Fibroblast of skin of back (primary cell): ENCODE results near the gene NUMB.
"Not testable (repeated sequence)": the region's sequence is repeated elsewhere in the genome, so short reads cannot be mapped to it uniquely, and the experiment has no call there.

Source experiments
- DNase-seq: peaks from one replicate; pipeline ENCODE4 v3.0.0-alpha.2; 2013

The NUMB gene

DNA sequence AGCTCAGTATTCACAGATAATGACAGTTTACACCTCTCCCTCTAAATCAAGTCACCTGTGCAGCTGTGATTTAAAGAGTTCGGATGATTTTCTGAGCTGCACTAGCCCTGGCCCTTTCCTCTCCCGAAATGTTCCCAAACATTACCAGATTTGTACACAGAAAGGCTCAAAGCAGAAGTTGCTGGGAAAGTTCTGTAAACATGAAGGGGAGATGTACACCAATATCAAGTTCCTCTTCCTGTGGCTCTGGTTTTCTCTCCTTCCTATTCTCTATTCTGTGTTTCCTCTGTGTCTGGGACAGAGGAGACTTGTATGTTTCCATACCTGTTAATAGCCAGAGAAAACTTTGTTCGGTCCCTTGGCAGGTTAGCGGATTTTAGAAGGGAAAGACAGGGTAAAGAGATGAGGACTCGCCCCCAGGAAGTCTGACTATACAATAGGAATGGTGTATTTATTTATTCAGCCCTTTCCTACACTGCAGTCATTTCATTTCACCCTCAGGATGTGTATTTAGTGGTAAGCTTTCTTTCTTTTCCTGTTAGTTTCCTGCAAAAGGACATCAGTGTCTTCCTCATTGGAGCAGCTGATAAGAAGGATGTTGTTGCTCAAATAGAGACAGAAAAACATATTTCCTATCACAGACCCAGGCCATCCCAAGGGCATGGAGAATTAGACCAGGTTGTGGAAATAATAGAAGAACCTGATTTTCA, 7.6 kb upstream of the NUMB start:
- peak; percentile 37 for DNase-seq

DNA sequence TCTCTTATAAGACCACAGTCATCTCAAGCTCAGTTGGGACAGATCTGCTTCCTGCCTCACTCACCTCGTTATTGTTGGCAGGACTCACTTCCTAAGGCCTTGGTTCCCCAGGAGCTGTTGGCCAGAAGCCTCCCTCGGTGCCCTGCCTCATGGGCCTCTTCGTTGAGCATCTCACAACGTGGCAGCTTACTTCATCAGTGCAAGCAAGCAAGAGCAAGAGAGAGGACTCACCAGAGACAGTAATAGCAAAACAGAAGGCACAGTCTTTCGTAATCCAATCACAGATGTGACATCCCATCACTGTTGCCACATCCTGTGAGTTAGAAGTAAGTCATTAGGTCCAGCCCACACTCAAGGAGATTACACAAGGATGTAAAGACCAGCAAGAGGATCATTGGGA, 5.1 kb upstream of the NUMB start:
- DNase-seq, result peak; percentile 92

DNA sequence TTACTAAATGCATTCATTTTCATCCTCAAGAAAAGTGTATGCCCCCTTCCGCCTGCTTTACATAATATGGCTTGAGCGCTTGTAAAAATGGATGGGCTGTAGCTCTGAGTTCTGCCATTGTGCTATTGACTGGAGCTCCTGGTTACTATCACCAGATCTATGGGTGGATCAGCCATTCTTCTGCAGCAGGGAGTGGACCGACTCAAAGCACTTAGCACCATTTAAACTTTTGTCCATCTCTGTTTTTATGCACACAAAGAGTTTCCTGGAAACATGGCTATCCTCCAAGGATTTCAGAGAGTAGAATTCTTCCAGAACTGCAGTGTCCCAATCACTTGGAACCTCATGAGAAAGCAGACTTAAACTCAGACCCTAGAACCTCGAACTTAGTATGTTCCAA, 4.5 kb upstream of the NUMB start:
- no peak for DNase-seq

DNA sequence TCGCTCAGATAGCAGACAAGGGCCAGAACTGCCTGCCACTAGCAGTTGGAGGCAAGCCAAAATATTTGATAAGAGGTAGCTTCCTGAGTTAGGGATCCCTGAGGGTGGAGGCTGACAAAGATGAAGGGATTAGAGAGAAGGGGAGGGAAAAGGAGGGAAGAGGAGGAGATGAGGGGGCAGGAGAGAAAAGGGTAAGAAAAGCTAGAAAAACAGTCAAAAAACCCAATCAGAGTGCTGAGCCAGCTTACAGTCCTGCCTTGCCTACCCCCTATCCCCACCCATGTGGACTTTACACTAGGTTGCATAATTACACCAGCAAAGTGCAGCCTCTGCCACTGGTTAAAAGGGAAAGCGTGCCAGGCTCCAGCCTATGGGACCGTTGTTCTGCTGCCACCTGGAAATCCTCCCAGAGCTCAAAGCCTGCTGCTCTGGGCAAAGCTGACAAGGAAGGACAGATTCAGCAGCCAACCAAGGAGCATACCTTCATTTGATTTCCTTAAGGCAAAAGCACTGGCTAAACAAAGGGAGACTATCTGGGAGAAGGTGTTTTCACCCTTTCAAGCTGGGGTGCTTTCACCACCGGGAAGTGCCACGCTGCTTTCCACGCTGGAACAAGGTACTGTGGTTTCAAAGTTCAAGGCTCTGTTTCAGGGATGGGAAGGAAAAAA, 3.8 kb upstream of the NUMB start:
- no peak for DNase-seq

DNA sequence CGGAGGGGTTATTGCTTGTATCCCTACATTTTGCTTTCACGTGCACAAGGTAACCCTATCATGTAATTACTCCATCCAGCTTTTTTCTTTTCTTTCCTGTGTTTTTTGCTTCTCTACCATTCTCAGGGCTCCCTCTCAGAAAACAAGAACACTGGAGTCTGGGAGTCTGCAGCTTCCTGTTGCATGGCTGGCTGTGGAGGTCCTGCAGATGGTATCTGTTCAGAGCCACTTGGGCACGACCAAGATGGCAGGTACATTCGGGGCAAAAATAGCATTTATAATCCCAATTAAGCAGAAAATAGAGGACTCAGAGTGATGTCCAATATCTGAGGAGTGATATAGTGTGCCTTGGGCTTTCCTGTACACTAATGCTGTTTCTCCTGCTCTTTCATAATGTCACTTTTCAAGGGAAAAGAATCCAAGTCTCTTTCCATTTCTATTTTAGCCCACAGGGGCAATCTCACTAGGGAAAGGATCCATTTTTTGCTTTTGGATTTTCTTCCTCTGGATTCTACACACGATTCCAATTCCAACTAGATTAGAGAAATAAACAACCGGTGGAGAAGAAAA, 3.2 kb upstream of the NUMB start:
- no peak for DNase-seq

DNA sequence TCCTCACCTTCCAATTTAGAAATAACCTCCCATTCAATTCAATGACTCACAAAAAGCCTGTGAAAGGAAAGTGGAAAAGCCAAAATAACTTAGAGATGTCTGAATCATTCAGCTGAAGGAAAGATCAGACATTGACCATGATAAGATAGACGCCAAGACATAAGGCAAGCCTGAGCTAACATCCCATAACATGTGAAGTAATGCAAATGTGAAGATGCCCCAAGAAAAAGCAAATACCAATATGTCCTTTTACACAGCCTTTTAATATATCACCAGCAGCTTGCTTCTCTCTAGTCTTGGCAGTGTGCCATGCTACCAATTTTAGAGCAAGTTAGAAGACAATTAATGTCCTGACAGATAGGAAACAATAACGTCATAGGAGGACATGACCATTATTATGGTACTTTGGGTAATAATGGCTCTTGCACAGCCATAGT, 2.4 kb upstream of the NUMB start:
- peak; percentile 61 for DNase-seq

DNA sequence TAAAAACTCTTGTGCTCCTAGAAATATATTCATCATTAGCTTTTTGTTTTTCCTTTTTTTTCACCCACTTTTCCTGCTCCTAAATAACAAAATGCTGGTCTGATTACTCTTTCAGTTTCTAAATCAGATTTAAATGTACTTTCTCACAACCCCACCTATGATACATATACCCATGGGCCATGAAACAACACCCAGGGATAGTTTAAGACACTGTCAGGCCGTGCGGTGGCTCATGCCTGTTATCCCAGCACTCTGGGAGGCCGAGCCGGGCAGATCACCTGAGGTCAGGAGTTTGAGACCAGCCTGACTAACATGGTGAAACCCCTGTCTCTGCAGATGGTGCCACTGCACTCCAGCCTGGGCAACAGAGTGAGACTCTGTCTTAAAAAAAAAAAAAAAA, 1.6 kb upstream of the NUMB start:
- DNase-seq, result no peak

DNA sequence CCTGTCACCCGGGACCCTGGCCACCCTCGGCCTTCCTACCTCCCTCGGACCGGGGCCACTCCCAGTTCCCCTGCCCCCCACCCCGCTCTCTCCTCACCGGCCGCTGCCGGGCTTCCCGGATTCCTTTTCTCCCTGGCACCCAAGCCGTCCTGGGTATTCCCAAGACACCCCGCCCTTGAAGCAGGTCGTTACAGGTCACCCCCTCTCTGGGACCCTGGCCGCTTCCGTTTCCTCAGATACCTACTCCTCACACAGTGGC, 493 bp downstream of the NUMB start:
- DNase-seq, result no peak

DNA sequence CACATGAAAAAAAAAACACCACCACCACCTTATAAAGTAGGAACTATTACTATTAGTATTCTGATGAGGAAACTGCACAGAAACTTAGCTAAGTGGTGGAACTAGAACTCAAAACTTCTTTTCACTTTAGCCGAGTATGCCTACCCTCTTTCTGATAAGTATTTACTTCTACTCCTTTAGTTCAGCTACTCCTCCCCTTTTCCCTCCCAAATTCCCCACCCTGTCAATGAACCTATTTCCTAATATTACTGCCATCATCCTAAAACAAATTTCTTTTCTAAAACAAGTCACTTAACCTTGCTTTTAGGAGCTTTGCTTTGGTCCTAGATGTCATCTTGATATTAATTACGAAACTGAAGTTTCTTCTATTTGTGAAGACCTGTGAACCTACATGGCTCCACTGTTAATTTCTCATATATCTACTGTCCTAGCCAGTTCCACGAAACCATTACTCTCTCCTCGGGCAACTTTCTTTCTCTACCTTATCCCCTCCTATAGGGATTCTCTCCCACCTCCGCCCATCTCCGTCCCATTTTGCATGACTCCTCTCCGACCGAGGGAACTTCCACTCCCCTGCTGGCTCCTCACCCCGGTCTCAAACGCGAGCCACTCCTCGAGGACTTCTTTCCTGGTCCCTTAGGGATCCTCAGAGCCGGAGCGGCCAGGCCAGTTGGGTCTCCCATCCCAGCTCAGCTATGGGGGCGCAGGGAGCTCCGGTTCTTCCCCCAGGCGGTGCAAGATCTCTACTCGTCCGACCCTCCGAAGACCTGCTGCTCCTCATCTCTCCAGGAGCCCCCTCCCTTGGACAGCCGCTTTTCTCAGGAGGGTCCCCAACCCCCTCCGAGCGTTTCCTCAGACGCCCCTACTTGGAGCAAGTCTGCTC, 1.1 kb downstream of the NUMB start:
- DNase-seq, result peak; percentile 37

DNA sequence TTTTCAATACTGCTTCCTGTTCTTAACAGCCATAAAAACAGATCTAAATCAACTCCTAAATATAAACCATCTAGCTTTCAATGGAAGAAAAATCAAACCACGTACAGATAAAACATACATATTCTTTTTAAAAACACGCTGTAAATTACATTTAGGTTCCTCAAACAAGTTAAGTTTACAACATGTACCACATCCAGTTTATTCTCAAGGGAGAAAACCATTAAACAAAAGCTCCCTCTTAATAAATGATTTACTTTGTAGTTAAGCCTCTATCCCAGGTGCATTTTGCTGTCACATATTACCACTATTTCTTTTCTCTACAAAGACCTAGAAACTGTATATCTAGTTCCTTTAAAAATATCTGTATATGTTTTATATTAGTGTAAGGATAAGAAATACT, 3.1 kb downstream of the NUMB start:
- DNase-seq, result no peak

DNA sequence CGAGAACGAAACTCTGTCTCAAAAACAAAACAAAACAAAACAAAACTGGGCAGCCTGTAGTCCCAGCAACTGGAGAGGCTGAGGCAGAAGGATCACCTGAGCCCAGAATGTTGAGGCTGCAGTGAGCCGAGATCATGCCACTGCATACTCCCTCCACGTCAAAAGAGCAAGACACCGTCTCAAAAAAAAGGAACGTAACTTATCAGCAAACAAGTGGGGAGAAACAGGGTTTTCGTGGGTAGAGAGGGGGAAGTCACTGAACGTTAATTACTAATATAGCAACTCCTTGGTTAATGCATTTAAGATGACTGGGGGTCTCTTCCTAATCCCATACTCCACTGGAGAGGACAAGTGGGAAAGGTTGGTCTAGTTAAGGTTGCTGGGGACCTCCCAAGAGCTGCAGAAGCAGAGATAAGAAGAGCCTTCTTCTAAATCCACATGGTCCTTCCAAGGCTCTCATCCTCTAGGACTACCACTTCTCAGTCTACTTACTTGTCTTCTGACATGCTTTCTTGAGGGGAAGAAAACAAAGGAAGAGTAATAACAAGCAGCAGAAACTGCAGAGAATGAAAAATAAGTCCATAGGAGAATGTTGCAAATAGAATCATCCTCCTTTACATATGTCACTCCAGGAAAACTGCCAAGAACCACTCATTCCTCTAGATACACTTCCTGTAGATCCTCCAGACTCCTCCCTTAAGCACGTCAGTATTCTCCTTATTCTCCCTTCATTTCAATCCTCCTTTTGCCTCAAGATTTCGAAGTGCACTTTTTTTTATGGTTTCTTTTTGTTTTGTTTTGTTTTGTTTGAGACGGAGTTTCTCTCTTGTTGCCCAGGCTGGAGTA, 5.8 kb downstream of the NUMB start:
- DNase-seq, result peak; percentile 92

DNA sequence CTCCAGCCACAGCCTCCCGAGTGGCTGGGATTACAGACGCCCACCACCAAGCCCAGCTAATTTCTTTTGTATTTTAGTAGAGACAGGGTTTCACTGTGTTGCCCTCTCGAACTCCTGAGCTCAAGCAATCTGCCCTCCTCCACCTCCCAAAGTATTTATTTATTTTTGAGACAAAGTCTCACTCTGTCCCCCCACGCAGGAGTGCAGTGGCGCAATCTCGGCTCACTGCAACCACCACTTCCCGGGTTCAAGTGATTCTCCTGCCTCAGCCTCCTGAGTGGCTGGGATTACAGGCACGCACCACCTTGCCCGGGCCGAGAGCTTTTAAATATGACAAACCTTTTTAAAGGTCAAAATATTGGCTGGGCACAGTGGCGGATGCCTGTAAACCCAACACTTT, 14.6 kb downstream of the NUMB start:
- DNase-seq, result no peak

DNA sequence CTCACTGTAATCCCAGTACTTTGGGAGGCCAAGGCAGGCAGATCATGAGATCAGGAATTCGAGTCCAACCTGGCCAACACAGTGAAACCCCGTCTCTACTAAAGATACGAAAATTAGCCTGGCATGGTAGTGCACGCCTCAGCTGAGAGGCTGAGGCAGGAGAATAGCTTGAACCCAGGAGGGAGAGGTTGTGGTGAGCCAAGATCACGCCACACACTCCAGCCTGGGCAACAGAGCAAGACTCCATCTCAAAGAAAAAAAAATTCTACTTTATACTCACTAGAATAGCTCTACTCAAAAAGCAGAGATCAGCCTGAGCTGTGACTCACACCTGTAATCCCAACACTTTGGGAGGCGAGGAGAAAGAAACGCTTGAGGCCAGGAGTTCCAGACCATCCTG, 17.1 kb downstream of the NUMB start:
- no peak for DNase-seq

DNA sequence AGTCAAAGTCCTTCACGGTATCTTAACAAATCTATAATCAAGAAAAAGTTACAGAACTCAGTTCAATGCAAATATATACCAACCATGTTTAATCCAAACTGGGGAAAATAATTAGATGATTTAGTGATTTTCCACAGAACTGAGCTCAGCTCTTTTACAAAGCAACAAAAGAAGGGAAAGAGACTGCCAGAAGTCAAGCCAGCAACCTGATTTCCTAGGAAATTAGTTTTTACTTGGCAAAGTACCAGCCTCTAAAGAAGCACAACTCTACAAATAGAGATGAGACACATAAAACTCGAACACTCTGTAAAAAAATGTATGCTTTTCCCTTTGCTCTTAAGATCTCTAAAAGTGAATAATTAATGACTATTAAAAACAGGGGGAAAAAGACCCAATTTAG, 19.4 kb downstream of the NUMB start:
- no peak for DNase-seq

DNA sequence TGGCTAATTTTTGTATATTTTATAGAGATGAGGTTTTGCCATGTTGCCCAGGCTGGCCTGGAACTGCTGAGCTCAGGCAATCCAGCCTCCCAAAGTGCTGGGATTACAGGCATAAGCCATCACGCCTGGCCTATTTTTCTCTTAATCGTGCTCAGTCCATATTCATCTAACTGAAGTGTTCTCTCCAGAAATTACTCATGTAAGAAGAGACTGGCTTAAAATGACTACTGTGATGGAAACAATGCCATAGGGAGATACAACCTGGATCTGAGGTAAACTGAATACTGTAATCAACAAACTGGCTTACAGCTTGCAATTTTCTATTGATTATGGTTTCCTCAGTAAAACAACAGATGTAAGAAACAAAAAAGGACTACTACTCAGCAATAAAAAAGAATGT, 21.1 kb downstream of the NUMB start:
- no peak for DNase-seq

DNA sequence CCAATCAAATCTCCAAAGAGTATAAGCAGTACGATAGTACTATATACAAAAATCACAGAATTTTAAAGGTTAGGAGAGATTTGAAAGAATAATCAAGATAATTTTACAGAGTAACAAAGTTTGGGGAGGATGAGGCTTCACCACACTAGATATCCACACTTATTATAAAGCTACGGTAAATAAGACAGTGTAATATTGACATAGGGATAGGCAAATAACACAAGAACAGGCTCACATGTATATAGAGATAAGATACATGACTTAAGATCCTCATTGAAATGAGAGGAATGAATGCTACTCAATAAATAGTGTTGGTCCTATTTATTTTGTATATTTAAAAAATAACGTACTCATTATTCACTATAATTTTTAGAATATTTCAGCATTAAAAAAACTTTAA, 26.2 kb downstream of the NUMB start:
- DNase-seq, result no peak

DNA sequence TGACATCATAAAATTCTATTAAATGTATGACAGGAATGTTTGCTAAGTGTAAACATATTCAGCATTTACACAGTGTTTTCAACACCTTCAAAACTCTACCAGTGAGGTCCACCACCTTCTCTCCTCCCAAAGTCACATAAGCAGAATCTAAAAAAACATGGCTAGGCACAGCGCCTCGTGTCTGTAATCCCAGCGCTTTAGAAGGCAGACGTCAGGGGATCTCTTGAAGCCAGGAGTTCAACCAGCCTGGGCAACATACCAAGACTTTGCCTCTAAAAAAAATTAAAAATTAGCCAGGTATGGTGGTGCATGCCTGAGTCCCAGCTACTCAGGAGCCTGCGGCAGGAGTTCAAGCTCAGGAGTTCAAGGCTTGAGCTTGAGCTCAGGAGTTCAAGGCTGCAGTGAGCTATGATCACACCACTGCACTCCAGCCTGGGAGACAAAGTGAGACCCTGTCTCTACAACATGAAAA, 30.0 kb downstream of the NUMB start:
- peak; percentile 16 for DNase-seq

DNA sequence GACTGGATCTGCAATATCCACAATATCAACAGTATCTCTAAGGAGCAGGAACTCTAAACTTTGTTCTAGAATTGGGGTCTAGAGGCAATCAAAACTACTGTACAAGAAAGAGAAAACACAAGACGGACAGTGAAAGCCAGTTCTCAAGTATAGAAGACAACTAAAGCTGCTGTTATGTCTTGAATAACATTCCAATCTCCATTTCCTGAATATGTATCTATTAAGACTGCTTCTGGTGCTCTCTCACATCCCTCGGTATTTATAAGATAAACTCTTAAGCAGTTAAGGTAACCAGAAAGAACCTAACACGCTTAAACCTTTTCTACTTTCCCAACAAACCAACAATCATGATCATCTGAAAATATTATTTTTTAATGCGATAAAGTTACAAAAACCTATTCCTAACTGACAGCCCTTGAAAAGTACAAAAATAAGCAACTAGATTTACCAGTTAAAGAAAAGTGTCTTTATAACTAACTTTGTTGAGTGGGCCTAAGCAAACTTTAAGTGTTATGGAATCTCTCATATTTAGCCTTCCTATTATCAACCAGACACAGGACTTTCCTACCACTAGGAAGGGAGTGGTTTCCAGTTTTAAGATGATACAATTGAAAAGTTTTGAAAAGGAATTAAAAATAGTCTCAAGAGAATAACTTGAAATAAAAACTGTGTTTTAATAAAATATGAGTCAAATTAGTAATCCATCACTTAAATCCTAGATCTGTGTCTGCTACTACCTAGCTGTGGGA, 30.7 kb downstream of the NUMB start:
- DNase-seq, result peak; percentile 52

DNA sequence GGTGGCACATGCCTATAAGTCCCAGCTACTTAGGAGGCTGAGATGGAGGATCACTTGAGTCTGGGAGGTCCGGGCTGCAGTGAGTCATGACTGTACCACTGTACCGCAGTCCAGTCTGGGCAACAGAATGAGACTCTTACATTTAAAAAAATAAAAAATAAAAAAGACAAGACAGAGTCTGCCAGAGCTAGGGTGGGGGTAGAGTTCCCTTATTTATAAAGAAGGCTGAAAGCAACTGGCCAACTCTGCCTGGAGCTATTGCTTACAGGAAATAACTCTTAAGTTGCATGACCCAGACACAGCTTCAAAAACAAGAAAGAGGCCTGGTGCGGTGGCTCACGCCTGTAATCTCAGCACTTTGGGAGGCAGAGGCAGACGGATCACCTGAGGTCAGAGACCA, 31.5 kb downstream of the NUMB start:
- peak; percentile 69 for DNase-seq

DNA sequence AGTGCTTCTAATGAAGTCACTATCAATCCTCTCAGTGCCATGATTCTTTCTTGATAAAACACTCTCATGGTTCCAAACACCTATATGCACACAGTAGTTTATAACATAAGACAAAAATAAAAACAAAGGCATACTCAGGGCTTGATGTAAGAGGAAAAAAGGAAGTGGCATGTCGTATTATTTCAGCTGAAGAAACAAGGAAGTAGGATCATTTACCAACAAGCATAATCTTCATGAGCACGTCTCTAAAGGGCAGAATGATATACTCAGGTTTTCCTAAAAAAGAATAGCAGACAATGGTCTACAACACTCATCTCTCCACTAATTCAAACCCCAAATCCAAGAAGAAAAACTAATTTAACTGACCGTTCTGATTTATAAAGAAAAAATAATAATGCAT, 33.9 kb downstream of the NUMB start:
- DNase-seq, result no peak

DNA sequence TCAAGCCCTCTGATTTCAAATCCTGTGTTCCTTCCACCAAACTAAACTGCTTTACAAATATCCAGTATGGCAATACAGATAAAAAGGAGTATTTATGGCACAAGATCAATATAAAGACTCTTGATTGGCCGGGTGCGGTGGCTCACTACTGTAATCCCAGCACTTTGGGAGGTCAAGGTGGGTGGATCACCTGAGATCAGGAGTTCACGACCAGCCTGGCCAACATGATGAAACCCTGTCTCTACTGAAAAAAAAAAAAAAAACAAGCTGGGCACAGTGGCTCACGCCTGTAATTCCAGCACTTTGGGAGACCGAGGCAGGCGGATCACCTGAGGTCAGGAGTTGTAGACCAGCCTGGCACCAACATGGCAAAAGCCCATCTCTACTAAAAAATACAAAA, 35.3 kb downstream of the NUMB start:
- DNase-seq, result not testable (repeated sequence)

DNA sequence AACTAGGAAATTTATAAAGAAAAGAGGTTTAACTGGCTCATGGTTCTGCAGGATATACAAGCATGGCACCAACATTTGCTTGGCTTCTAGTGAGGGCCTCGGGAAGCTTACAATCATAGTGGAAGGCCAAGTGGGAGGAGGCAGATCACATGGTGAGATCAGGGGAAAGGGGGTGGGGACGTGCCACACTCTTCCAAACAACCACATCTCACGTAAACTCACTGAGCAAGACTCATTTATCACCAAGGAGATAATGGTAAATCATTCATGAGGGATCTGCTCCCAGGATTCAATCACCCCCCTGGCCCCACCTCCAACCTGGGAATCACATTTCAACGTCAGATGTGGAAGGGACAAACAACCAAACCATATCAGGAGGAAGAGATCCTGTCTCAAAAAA, 35.8 kb downstream of the NUMB start:
- no peak for DNase-seq
